HG02798 (cell line): ENCODE results near the gene ETNK2.
"Not testable (repeated sequence)": the region's sequence is repeated elsewhere in the genome, so short reads cannot be mapped to it uniquely, and the experiment has no call there.

Experiments used
- ATAC-seq: cut with Tn5 transposase; IDR thresholded peaks from one replicate; pipeline ENCODE4 v1.9.1; 2021; ENCODE audit warnings: mild to moderate bottlenecking; ENCODE audit not compliant: unreplicated experiment, poor library complexity

The ETNK2 gene

GRCh38 chr1:204105131-204105515 lies 46.7 kb downstream of the ETNK2 start:
- ATAC-seq, result no peak

GRCh38 chr1:204104331-204105130 lies 47.3 kb downstream of the ETNK2 start:
- ATAC-seq, result no peak

- no peak for ATAC-seq
Measured at GRCh38 chr1:204103431-204103741, 48.5 kb downstream of the ETNK2 start.

- no peak for ATAC-seq
Measured at GRCh38 chr1:204102739-204103430, 49.0 kb downstream of the ETNK2 start.

- ATAC-seq, result no peak
Measured at GRCh38 chr1:204102029-204102611, 49.7 kb downstream of the ETNK2 start.

- not testable (repeated sequence) for ATAC-seq
Measured at GRCh38 chr1:204099754-204100153, 52.1 kb downstream of the ETNK2 start.

GRCh38 chr1:204098683-204099082 lies 53.2 kb downstream of the ETNK2 start:
- no peak for ATAC-seq

- no peak for ATAC-seq
Measured at GRCh38 chr1:204096931-204097330, 54.9 kb downstream of the ETNK2 start.

- ATAC-seq, result no peak
Measured at GRCh38 chr1:204094856-204095634, 56.8 kb downstream of the ETNK2 start.

GRCh38 chr1:204094313-204094729 lies 57.5 kb downstream of the ETNK2 start:
- no peak for ATAC-seq

- ATAC-seq, result no peak
Measured at GRCh38 chr1:204093781-204094180, 58.1 kb downstream of the ETNK2 start.

- ATAC-seq, result no peak
Measured at GRCh38 chr1:204093421-204093717, 58.5 kb downstream of the ETNK2 start.

- no peak for ATAC-seq
Measured at GRCh38 chr1:204092632-204093420, 59.0 kb downstream of the ETNK2 start.

- no peak for ATAC-seq
Measured at GRCh38 chr1:204091787-204092312, 60.0 kb downstream of the ETNK2 start.

- no peak for ATAC-seq
Measured at GRCh38 chr1:204091066-204091465, 60.8 kb downstream of the ETNK2 start.

- ATAC-seq, result not testable (repeated sequence)
Measured at GRCh38 chr1:204090132-204090531, 61.7 kb downstream of the ETNK2 start.

GRCh38 chr1:204089044-204089751 lies 62.6 kb downstream of the ETNK2 start:
- no peak for ATAC-seq

GRCh38 chr1:204088596-204088995 lies 63.2 kb downstream of the ETNK2 start:
- no peak for ATAC-seq

- ATAC-seq, result no peak
Measured at GRCh38 chr1:204087893-204088528, 63.8 kb downstream of the ETNK2 start.
